NCI-H526 (cell line): ENCODE data around the gene MBNL2.
A peak's percentile ranks its signal among the peaks of the same experiment; 100 is the strongest.

Experiments
- DNase-seq, 2 experiments: peaks; one replicate each; lab custom pipeline; 2025; lab: John Stamatoyannopoulos, UW

Gene MBNL2

DNA sequence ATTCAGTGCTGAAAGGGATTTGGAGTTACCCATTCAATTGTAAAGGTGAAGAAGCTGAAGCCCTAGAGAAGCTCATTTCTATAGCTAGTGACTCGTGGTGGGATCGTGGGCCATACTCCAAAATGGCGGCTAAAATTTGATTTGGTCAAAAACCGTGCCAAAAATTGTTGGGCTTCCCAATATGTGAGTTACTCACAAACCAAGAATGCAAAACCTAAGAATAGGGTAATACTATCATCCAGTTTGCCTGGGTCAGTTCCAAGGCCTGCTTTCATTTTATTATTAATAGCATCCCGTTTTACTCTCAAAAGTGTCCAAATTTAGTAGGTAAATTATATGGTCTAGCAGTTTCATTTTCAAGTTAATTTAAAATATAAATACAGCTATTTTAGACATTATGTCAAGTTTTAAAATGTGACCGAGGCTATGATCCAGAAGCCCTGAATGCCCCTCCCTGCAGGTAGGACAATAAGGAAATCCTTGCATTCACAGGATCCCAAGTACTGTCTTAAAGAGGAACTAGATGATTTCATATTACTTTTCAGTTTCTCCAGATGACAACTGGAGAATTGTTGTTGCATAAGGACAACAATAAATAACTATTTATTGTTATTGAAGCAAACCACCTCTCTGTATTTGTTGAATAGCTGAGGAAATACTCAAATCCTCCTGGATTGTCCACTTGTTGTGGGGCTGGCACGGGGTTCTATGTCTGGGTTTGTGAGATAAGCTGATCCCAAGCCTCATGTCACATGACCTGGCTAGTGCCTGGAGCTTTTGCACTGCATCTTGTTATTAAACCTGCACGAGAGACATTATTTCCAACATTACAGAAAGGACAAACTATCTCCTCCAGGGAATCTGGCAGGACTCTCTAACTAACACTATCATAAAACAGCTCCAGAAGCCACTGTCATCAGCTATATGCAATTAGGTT lies 200.3 kb downstream of the MBNL2 start:
- no peak for DNase-seq

DNA sequence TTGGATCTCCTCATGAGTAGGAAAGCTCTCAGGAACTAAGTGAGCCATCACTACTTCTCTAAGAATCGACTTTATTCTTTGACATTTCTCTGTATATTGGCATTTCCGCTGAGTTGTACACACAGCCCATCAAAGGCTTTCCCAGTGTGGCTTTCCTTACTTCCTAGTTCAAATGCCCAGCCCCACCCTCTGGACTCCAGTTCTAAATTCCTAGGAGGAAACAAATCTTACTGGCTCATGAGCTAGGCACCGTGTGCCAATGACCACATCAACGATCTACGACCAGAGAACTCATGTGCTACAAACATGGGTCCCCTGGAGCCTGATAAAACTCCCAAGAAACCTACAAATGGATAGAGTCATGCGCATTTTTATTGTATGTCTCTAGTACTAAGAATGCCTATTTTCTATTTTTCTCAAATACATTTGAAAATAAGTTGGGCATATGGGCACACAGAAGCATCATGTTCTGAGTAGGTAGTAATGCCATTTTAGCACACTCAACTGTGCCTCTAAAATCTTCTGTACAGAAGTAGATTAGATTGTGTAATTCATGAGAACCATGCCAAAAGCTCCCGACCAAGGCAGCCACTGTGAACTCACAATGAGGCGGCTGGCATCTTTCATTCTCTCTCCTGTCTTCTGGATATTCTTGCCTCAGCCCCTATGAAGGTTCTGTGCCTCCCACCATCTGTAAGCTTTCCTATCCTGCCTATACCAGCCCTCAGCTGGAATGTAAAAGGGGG lies 201.3 kb downstream of the MBNL2 start:
- DNase-seq = no peak

DNA sequence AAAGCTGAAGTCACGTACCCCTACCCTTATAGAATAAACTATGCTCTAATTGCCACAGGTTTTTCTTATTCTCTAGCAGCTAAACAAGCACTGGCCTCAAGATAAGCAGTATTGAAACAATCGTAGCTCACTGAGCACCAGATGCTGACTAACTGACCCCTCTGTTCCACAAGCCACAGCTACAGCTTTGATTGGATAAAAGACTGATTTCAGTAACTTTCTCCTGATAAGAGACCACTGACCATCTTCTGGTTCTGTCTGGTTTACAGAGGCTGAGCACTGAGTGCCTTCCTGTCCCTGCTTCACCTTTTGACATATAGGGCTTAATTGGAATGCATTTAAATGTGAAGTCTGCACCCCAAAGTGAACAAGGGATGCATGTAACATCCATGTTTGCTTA lies 203.5 kb downstream of the MBNL2 start:
- DNase-seq = no peak

DNA sequence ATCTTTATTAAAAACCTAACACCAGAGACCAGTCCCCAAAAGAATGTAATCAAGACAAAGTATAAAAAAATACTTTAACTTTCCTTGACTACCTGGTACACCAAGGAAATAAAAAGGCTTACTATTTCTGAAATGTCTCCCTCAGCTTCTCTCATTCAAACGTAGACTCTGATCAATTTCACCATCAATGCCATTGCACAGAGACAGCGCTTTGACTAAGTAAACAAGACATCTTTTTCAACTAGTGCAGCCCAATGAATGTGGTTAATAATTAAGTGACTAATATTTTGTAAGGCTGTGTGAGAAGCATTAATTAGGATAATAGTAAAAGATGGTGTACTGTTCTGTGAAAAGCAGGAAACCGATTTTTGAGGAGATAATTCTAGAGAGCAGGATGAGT lies 204.6 kb downstream of the MBNL2 start:
- peak; percentile 54 to 65 for DNase-seq

DNA sequence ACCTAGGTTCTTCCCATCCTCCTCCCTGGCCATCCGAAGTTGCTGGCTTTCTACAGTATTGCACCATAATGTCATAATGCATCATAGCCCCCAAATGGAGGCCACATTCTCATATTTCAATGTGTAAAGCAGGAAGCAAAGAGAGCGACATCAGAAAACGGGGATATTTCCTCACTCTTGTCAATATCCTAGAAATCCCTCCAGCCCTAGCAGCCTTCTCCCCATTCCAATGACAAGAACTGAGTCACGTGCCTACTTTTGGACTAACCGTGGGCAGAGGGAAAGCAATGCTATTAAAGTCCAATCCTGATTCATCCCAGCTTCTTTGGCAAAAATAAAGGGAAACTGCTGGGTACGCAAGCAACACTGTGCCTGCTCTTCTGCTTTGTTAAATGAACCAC lies 207.5 kb downstream of the MBNL2 start:
- no peak for DNase-seq

DNA sequence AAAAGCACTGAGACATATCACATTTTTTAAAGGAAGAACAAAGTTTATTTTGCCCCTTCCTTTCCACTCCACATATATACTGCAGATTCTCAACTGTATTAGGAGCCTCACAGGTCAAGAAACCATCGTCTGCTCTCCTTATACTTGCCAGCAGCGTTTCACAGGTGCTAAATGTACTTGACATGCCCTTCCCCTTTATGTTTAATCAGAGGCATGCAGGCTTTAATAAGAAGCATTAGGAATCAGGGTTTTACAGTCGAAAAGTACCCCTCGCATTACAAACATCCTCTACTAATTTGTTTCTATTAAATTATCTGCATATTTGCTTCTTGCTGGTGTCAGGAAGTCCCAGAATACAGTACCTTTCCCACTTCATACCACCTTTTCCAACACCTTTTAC lies 208.2 kb downstream of the MBNL2 start:
- no peak for DNase-seq

DNA sequence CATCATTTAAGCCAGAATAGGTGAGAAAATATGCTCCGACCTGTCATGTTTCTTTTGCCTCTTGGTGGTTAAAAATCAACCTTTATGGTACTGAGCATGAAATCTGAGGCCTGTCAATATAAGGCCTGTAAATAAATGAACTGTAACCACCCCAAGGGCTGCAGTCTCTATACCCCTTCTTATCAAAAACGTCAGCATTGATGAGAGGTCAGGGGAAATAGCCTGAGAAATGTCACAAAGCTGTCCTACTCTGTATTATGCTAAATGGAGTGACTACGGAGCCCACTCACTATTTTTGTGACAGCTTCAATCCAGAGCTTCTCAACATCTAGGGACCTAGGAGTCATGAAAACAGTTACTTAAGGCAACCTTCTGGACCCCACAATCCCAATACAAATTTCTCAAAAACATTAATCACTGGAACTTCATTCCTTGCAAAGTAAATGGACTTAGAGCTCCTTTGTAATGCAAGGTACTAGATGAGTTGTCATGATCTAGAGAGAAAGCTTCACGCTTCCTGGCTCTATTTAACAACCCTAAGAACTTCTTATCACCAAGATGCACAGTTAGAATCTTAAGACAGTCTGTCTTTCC lies 209.1 kb downstream of the MBNL2 start:
- no peak for DNase-seq

DNA sequence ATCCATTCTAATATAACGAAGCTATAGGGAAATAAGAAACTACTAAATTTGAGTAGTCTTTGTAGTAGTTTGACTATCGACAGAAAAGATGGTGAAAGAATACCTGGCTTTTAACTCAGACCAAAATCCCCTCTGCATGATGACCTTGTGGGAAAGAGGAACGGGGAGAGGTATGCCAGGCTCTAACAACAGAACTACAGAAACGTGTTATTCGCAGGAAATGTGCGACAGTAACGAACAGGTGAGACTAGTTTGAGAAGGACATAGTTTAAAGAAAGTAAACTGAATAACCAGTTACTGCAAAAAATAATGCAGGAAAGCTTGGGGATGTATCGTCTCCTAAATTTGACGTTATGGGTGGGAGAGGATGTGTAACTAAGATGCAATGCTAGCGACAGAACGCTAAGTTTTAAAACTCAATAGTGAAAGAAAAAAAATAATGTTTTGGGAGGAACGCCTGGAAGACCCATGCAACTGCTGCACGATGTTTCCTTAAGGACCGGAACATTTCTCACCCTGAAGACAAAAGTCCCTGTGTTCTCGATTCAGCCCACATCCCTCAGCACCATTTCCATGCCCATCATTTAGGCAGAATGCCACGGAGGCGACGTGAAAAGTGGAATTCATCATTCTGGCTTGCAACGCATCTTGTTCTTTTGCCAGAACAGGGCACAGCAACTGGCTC lies 210.2 kb downstream of the MBNL2 start:
- DNase-seq = peak in 1 of 2 experiments; percentile 38

DNA sequence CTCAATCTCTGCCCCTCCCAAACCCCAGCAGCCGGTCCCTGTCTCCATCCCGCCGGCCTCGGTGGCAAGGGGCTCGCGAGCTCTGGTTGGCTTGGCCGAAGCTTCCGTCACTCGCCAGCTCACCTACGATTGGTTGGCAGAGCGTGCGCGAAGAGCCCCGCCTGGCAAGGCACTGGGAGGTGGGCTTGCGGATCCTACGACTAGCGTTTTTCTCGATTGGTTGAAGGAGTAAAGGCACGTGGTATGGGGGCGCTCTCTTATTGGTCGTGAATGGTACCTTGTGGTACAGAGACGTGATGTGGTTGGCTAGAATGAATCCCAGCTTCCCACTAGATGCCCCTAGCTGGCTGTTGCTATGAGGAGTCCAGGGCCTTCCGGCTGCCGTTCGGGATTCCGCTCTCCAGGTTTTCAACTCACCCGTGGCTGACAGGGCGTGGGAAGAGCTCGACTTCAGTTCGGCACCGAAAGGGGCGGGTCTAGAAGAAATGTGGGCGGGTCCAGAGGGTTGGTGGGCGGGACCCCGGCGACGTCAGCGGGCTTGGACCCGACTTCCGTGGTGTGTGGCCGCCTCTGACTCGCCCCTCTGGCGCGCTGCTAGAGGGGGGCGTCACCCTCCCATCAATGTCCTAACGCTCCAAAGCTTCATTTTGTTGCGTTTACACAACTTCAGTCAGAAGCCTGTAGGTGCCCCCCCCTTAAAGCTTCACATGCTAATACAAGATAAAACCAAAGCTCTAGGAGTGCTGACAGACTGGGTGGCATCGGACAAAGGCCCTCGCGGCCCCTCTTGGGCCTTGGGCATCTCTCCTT lies 211.0 kb downstream of the MBNL2 start:
- DNase-seq = peak; percentile 100

DNA sequence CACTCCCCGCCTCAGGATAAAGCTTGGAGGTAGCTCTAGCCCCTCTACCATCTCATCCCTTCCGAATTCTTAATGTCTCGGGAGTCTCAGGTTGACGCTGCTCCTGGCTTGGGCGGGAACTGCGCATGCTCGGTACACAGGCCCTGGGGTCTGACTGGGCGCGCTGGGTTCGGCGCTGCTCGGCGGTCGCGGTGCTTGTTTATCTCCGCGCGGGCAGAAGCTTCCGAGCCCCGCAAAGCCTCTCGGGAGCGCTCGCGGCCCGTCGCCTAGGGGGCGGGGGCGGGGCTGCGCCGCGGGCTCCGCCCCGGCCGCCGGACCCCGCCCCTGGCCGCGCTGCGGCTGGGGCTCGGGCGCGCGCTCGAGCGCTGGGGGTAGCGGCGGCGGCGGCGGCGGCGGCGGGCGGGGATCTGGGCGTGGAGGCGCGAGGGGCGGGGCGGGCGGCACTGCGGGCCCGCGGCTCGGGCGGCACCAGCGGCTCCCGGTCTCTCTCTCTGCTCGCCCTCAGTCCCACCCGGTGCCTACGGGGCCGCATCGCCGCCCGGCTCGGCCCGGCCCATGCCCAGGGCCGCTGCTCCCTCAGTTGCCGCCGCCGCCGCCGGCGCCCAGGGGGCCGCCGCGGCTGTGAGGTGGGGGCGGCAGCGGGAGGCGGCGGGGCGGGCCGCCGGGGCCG lies 211.7 kb downstream of the MBNL2 start, which contains the start of gene RAP2A:
Gene RAP2A (plus strand): TSS at position 443 of the 670 bp plus-strand sequence. CDS start 302 bp downstream, outside the sequence.
- peak; percentile 92 to 98 for DNase-seq

DNA sequence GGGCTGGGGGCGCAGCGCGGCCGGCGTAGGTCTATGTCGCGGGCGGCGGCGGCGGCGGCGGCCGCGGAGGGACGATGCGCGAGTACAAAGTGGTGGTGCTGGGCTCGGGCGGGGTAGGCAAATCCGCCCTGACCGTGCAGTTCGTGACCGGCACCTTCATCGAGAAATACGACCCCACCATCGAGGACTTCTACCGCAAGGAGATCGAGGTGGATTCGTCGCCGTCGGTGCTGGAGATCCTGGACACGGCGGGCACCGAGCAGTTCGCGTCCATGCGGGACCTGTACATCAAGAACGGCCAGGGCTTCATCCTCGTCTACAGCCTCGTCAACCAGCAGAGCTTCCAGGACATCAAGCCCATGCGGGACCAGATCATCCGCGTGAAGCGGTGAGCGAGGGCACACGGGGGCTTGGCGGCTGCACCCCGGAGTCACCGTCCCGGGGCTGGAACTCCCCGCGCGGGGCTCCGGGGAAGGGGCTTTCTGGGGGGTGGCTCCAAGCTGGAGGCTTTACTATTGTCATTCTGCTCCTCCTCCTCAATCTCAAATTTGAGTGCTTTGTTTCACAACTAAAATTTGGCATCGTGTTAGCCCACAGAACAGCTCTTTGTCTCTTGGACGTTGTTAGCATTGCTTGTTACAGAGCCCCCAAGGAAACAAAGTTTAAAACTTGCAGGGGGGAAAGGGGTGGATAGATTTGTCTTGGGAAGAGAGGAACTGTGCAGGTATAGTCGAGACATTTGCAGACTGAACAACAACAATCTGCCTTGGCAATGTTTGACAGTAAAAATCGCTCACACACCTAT lies 212.5 kb downstream of the MBNL2 start:
- DNase-seq = peak; percentile 57 to 84

DNA sequence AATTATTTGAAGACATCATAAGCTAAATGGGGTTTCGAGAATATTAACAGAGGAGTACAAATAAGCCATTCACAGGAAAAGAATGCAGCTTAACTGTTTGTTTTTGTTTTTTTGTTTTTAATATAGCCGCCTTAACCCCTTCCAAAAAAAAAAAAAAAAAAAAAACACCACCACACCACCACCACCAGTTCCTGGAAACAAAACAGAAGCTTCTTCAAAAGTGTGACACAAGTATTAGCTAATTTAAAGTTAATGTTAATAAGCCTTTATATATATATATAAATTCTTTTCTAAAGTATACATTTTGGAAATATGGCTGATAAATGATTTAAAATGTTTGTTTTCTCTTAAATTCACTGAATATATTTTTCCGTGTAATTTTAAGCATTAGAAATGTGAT lies 213.2 kb downstream of the MBNL2 start:
- no peak for DNase-seq

DNA sequence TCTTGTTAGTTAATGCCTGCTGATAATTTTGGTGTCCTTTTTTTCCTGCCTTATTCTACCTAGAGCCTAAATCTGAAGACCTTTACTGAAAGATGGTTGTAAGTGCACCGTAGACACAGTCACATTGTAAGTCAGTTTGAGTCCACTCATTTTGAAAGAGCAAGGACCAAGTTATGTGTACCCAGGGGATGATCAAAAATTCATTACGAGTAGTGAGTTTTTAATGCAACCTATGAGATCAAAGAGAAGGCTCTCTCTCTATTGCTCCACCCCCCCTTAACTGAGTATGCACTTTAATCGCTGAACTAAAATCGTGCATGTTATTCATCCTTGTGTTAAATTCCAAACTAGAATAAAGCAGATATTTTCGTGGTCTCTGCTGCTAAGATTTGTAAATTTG lies 213.7 kb downstream of the MBNL2 start:
- DNase-seq = peak; percentile 24 to 53

DNA sequence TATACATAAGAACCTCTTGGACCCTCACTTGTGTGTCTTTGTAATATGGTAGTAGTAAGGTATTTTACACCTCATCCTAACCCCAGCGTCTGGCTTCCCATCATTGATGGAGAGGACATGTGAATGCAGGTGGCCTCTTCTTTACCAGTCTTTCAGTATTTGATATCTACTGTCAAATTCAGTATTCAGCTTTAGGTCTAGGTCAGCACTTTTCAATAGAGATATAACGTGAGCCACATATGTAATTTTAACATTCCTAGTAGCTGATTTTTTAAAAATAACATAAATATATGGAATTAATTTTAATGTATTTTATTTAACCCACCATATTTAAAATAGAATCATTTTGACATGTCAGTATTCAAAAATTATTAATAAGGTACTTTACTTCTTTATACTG lies 214.7 kb downstream of the MBNL2 start:
- DNase-seq = no peak

DNA sequence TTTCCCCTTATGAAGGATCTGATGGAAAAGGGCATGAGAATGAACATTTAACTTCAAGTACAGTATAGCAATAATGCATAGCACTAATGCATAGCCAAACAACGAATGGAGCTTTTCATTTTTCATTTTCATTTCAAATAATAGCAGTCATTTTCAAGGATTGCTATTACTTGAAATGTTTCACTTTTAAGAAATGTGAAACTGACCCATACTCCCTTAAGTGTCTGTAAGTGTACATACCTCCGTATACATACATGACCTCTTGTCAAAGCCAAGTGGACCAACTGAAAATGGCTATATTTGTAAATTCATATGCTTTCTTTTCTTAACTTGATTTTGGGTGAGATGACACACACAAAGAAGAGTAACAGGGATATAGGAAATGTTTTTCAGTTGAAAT lies 215.6 kb downstream of the MBNL2 start:
- no peak for DNase-seq

DNA sequence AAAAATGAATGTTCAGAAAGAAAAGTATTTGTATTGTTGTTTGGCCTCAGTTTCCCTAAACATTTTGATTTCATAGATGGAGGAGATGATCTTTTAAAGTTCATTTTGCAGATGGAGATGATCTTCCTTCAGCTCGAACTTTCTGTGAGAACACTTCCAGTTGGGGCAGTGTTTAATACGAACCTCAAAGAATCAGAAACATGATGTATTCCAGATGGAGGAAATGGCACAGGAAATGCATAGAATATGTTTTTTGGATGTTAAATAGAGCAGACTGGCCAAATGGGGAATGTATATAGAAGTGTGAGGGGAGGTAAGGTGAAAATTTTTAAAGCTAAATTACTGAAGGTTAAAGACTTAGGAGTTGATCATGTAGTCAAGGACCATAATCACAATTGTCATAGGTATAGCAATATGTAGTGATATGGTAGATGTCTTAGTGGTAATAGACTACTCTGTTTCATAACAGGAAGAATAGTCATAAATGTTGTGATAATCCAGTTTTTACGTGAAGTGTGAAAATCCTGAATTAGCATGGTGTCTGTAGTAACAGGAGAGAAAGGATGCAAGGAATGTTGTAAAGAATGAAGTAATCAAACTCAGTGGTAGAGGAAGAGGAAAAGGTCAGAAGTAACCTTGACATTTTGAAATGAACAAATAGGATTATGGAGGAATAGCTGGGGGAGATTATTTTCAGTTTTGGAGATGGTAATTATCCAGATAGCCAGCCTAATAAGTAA lies 216.9 kb downstream of the MBNL2 start:
- no peak for DNase-seq

DNA sequence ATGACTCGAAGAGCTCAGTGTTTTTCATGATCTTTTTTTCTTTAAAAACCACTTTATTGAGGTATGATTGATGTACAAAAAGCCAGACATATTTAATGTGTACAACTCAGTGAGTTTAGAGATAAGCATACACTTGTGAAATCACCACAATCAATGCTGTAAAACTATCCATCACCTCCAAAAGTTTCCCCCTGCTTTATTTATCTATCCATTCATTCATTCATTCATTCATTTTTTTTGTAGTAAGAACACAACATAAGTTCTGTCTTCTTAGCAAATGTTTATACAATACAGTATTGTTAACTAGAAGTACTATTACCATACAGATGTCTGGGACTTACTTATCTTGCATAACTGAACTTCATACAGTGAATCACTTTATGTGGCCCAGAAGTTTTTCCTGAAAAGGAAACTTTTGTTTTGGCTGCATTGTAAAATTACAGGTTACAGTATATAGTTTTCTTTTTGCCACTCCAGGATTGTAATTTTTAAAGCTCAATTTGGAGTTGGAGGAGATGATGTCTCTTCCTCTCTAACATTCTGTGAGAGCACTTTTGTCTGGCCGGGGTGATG lies 218.6 kb downstream of the MBNL2 start:
- DNase-seq = no peak

DNA sequence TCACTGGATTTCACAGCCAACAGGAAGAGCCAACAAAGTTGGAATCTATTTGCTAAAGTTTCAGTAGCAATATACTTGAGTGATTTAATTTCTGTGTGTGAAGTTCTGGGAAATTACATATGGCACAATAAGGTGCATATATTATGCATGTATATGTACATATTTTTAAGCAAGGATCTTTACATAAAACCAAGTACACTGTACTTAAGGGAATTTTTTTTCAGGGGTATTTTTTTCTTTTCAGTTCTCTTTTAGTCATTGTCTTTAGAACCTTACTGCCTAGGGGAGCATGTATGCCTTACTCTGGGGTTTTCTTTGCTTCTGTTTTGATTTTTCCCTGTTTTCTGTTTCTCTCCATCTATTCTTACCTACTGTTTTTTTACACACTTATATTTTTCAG lies 219.2 kb downstream of the MBNL2 start:
- DNase-seq = no peak
